H1 (cell line): Measurements from ENCODE around the gene GRK5. TPM values are rescaled to one million over a fixed set of nuclear protein-coding genes. Genes with fewer than 3 reads are reported as not detected.

Experiments
- CTCF ChIA-PET: fragments of 300-600 bp; sonication (Branson Sonifier 250); formaldehyde crosslinking; loops from one replicate; lab custom pipeline; 2021; ENCODE audit not compliant: partially characterized antibody; lab: Charles Lee
- POLR2A ChIA-PET: fragments of 300-600 bp; sonication (Branson Sonifier 250); formaldehyde crosslinking; loops from one replicate; lab custom pipeline; 2021; ENCODE audit warnings: inconsistent platforms; ENCODE audit not compliant: partially characterized antibody; lab: Charles Lee
- DNase-seq, 2 experiments: peaks; one replicate each; pipeline versions ENCODE4 v3.0.0 to v3.0.0-alpha.2; 2010 to 2022; ENCODE audit warnings: low spot score in 2 of 2, low read depth in 1 of 2, mixed read lengths in 1 of 2
- FAIRE-seq: peaks from 2 replicates; lab custom pipeline; 2011; peaks lifted over from hg19 to GRCh38; lab: Jason Lieb, UNC
- H2AFZ ChIP-seq: 2 replicates; pipeline ENCODE4 v1.8.1; 2012; ENCODE audit warnings: low read length, inconsistent platforms
- H2AK5ac ChIP-seq: 2 replicates; pipeline ENCODE4 v1.6.1; 2013; ENCODE audit warnings: low read depth, low read length
- H2BK120ac ChIP-seq: replicated peaks from 2 replicates; pipeline ENCODE3; 2013; ENCODE audit warnings: low read depth, low read length, inconsistent platforms
- H2BK12ac ChIP-seq: 2 replicates; pipeline ENCODE4 v1.6.1; 2013; ENCODE audit warnings: low read depth, low read length
- H2BK15ac ChIP-seq: 2 replicates; pipeline ENCODE4 v1.6.1; 2013; ENCODE audit warnings: low read length
- H2BK20ac ChIP-seq: 2 replicates; pipeline ENCODE4 v1.6.1; 2013; ENCODE audit warnings: low read length
- H2BK5ac ChIP-seq: 2 replicates; pipeline ENCODE4 v1.6.1; 2013; ENCODE audit warnings: low read depth, low read length
- H3K14ac ChIP-seq: 2 replicates; pipeline ENCODE4 v1.6.1; 2013; ENCODE audit warnings: inconsistent platforms; ENCODE audit not compliant: insufficient read length
- H3K18ac ChIP-seq: 2 replicates; pipeline ENCODE4 v1.6.1; 2013; ENCODE audit warnings: low read length; ENCODE audit errors: extremely low read depth
- H3K23ac ChIP-seq: 2 replicates; pipeline ENCODE4 v1.6.1; 2013; ENCODE audit warnings: inconsistent platforms; ENCODE audit not compliant: insufficient read length
- H3K23me2 ChIP-seq: 2 replicates; pipeline ENCODE4 v1.6.1; 2013; ENCODE audit warnings: low read depth, low read length
- H3K27ac ChIP-seq: 2 replicates; pipeline ENCODE4 v1.6.1; 2011; ENCODE audit warnings: low read depth, low read length, inconsistent platforms
- H3K27me3 ChIP-seq, 4 experiments: replicated peaks in 1 of 4; 1 replicate in 1 of 4; 2 replicates in 3 of 4; pipeline versions ENCODE4 v1.6.1 to v1.8.1; 2011 to 2013; ENCODE audit warnings: low read length in 3 of 4, mild to moderate bottlenecking in 3 of 4, inconsistent platforms in 2 of 4, mixed read lengths in 2 of 4, moderate library complexity in 1 of 4; ENCODE audit not compliant: control insufficient read depth in 3 of 4, insufficient read depth in 3 of 4; ENCODE audit errors: extremely low read depth in 1 of 4
- H3K36me3 ChIP-seq, 4 experiments: 2 replicates each; pipeline versions ENCODE4 v1.6.1 to v1.8.1; 2011 to 2013; ENCODE audit warnings: mild to moderate bottlenecking in 4 of 4, low read length in 3 of 4, moderate library complexity in 2 of 4, control low read depth in 1 of 4, inconsistent platforms in 1 of 4; ENCODE audit not compliant: insufficient read depth in 4 of 4, control insufficient read depth in 2 of 4
- H3K4ac ChIP-seq: replicated peaks from 2 replicates; pipeline ENCODE3; 2013; ENCODE audit warnings: low read length, low read depth, mixed read lengths, inconsistent platforms; ENCODE audit not compliant: insufficient read length
- H3K4me1 ChIP-seq, 4 experiments: replicated peaks in 1 of 4; 1 replicate in 1 of 4; 2 replicates in 3 of 4; pipeline versions ENCODE4 v1.6.1 to v1.8.1; 2011 to 2013; ENCODE audit warnings: low read length in 3 of 4, inconsistent platforms in 2 of 4, mixed read lengths in 1 of 4; ENCODE audit not compliant: insufficient read depth in 4 of 4, control insufficient read depth in 3 of 4
- H3K4me2 ChIP-seq, 2 experiments: 2 replicates each; pipeline versions ENCODE4 v1.6.1 to v1.8.1; 2011 to 2013; ENCODE audit warnings: low read depth in 2 of 2, low read length in 2 of 2, control low read depth in 1 of 2, inconsistent platforms in 1 of 2, mild to moderate bottlenecking in 1 of 2; ENCODE audit not compliant: insufficient read depth in 1 of 2
- H3K4me3 ChIP-seq, 4 experiments: fragments of 200-600, 300-600 bp in 1 of 4; sonication (generic), shearing (Covaris generic), sonication (Bioruptor Twin) in 1 of 4; 2 replicates each; pipeline versions ENCODE4 v1.5.1 to v1.8.1; 2011 to 2016; ENCODE audit warnings: low read length in 4 of 4, low read depth in 3 of 4, control low read depth in 2 of 4, inconsistent platforms in 2 of 4, mild to moderate bottlenecking in 2 of 4, mixed read lengths in 1 of 4, moderate library complexity in 1 of 4; ENCODE audit not compliant: insufficient read depth in 2 of 4; ENCODE audit errors: extremely low read depth in 1 of 4
- H3K56ac ChIP-seq: replicated peaks from 2 replicates; pipeline ENCODE3; 2013; ENCODE audit warnings: low read depth, mild to moderate bottlenecking, mixed read lengths, low read length, inconsistent platforms; ENCODE audit not compliant: insufficient read length
- H3K79me1 ChIP-seq: 2 replicates; pipeline ENCODE4 v1.6.1; 2013; ENCODE audit warnings: low read depth, low read length, control low read depth
- H3K79me2 ChIP-seq, 2 experiments: 2 replicates each; pipeline versions ENCODE4 v1.6.1 to v1.8.1; 2012 to 2013; ENCODE audit warnings: low read length in 2 of 2, mild to moderate bottlenecking in 2 of 2, inconsistent platforms in 1 of 2; ENCODE audit not compliant: insufficient read depth in 2 of 2, control insufficient read depth in 1 of 2
- H3K9ac ChIP-seq, 4 experiments: replicated peaks in 1 of 4; 1 replicate in 1 of 4; 2 replicates in 3 of 4; pipeline versions ENCODE4 v1.6.1 to v1.8.1; 2011 to 2013; ENCODE audit warnings: low read depth in 3 of 4, low read length in 3 of 4, control low read depth in 2 of 4, mild to moderate bottlenecking in 2 of 4, moderate library complexity in 2 of 4, inconsistent platforms in 1 of 4; ENCODE audit errors: extremely low read depth in 1 of 4
- H3K9me3 ChIP-seq, 2 experiments: 2 replicates each; pipeline versions ENCODE4 v1.6.1 to v1.8.1; 2012 to 2013; ENCODE audit warnings: mild to moderate bottlenecking in 2 of 2, moderate library complexity in 2 of 2, control low read depth in 1 of 2, inconsistent platforms in 1 of 2, low read depth in 1 of 2, low read length in 1 of 2, mixed read lengths in 1 of 2; ENCODE audit not compliant: insufficient read depth in 2 of 2
- H4K20me1 ChIP-seq, 2 experiments: replicated peaks in 1 of 2; 2 replicates each; pipeline versions ENCODE3 to v1.8.1; 2011 to 2013; ENCODE audit warnings: inconsistent platforms in 2 of 2, low read length in 2 of 2, mild to moderate bottlenecking in 1 of 2; ENCODE audit not compliant: insufficient read depth in 2 of 2, control insufficient read depth in 1 of 2
- H4K5ac ChIP-seq: 2 replicates; pipeline ENCODE4 v1.6.1; 2013; ENCODE audit warnings: low read length, low read depth, mixed read lengths, inconsistent platforms; ENCODE audit not compliant: insufficient read length
- H4K8ac ChIP-seq: 2 replicates; pipeline ENCODE4 v1.8.0; 2013; ENCODE audit warnings: mild to moderate bottlenecking, moderate library complexity, low read length, inconsistent platforms; ENCODE audit not compliant: insufficient read depth; ENCODE audit errors: extremely low read depth
- H4K91ac ChIP-seq: replicated peaks from 2 replicates; pipeline ENCODE3; 2013; ENCODE audit warnings: low read length, mixed read lengths, inconsistent platforms; ENCODE audit not compliant: insufficient read length
- BCL11A ChIP-seq, 2 experiments: IDR thresholded peaks; one replicate each; pipeline ENCODE4 v1.6.1; 2011; ENCODE audit warnings: low read depth in 2 of 2, low read length in 2 of 2, mild to moderate bottlenecking in 2 of 2
- SIX5 ChIP-seq: IDR thresholded peaks from 2 replicates; pipeline ENCODE4 v1.6.1; 2011; ENCODE audit warnings: mild to moderate bottlenecking, low read depth, low read length
- WGBS, 2 experiments: shearing (Covaris generic) in 1 of 2; methylation state at CpG; one replicate each; pipeline versions ENCODE4 v1.1.6 to v1.1.7; 2013 to 2015; ENCODE audit warnings: low lambda C conversion rate in 2 of 2, mixed read lengths in 2 of 2, inconsistent platforms in 1 of 2, low coverage in 1 of 2, missing lambda C conversion rate in 1 of 2; ENCODE audit not compliant: insufficient replicate concordance in 2 of 2, insufficient coverage in 1 of 2, insufficient read length in 1 of 2; ENCODE audit errors: extremely low coverage in 1 of 2, missing lambda C conversion rate in 1 of 2; 5-methylcytosine and 5-hydroxymethylcytosine counted together
- polyA plus RNA-seq, 7 experiments: library from polyadenylated mRNA; depleted of rRNA in 3 of 7; stranded (reverse) in 5 of 7; unstranded in 2 of 7; fragments of >200 nt in 5 of 7; fragments of 200-250 nt in 2 of 7; gene quantifications; 1 replicate in 5 of 7; 2 replicates in 1 of 7; 4 replicates in 1 of 7; pipeline versions ENCODE4 v1.2.1 to v1.2.3, GENCODE V29; 2011 to 2013; ENCODE audit warnings: missing spikeins in 2 of 7, mixed read lengths in 2 of 7
- total RNA-seq: library from RNA; stranded (reverse); fragmentation: NEBNext Ultra II Directional; extraction: Animal tissue kit (Norgen Biotek cat#: 25700); gene quantifications from 2 replicates; pipeline ENCODE4 v1.2.1, GENCODE V29; 2021

GRK5 gene
- total and polyA plus RNA-seq, 2 of the 8 experiments (the other 6 are each of a cell fraction or from before 2014, with no cell fraction given) = 0.54 to 2.5 TPM

GRCh38 chr10:119233123-119233820 is 25.9 kb downstream of the GRK5 start:
- H3K27me3 ChIP-seq = no peaks in the 10 kb centered on the region
- WGBS, 2 experiments = 86% methylated on average over 5 of the region's 5 CpGs; no CpG with 5 or more reads in 1 of the 2 experiments
- no peak overlapping the region for H2AK5ac ChIP-seq
- DNase-seq (no peak), FAIRE-seq (no peak)
- no peak overlapping the region for H4K5ac ChIP-seq
- no peak overlapping the region for H2BK15ac ChIP-seq
- H3K56ac ChIP-seq = no peak overlapping the region
- H3K4me2 ChIP-seq = no peak overlapping the region
- no peak overlapping the region for H3K4ac ChIP-seq
- ChIA-PET CTCF (interaction anchor here (1.1 to 1.3 kb wide), 3 partner anchors 21 to 93 kb away, joined by 3 to 7 read pairs (median 3); no protein-coding TSS in a partner anchor), POLR2A (no interaction called here)
- H2AFZ ChIP-seq = no peak overlapping the region
- H2BK12ac ChIP-seq = no peak overlapping the region
- no peak overlapping the region; the same call in 1 of the 2 replicates for H4K8ac ChIP-seq
- no peak overlapping the region for H3K9ac ChIP-seq
- no peaks in the 10 kb centered on the region for H3K79me2 ChIP-seq
- no peaks in the 10 kb centered on the region for H3K23me2 ChIP-seq
- no peak overlapping the region for H3K14ac ChIP-seq
- peaks cover 0 to 9% (median 3%) of the 10 kb centered on the region in 4 experiments; a peak in 3 of 7 replicates for H3K4me1 ChIP-seq
- no peak overlapping the region for H3K23ac ChIP-seq
- H2BK5ac ChIP-seq = no peak overlapping the region
- H3K79me1 ChIP-seq = no peaks in the 10 kb centered on the region
- H2BK20ac ChIP-seq = no peak overlapping the region
- H3K18ac ChIP-seq = no peak overlapping the region
- H4K91ac ChIP-seq = no peak overlapping the region
- no peaks in the 10 kb centered on the region for H3K36me3 ChIP-seq
- no peak overlapping the region for H3K4me3 ChIP-seq
- H3K27ac ChIP-seq = no peak overlapping the region
- no peaks in the 10 kb centered on the region for H3K9me3 ChIP-seq
- H2BK120ac ChIP-seq = no peak overlapping the region
- H4K20me1 ChIP-seq = no peaks in the 10 kb centered on the region
- TF ChIP-seq SIX5 = no peak
- no peak for TF ChIP-seq BCL11A (IDR thresholded peaks at IDR 0.05; ENCODE audit: low read depth in 2 of 2, low read length in 2 of 2)
